Measurements from ENCODE around the gene RPUSD3. TPM values are rescaled to one million over a fixed set of nuclear protein-coding genes. Genes with fewer than 3 reads are reported as not detected.

Gene RPUSD3
- total and polyA plus RNA-seq, 2 experiments from 2014 or later: 32.6 to 38.3 TPM

DNA sequence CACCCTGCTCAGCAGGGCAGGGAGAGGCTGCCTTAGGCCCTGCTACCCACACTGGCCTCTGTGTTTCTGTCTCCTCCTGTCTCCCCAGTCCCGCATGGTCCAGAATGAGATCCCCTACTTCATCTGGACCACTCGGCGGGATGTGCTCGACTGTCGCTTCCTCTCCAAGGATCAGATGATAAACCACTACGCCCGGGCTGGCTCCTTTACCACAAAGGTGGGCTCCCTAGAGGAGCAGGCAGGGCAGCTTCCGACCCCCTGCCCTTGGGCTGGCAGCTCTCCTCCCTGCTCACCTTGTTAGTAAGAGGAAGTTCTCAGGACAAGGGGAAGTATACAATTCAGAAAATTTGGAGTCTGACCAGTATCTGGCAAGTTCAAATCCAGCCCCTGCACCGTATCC lies 27.8 kb downstream of the RPUSD3 start:
- H3K27me3 ChIP-seq (replicated peaks; ENCODE audit: insufficient read depth): no peaks in the 10 kb centered on the region
- no peaks in the 10 kb centered on the region for H4K20me1 ChIP-seq (ENCODE audit: insufficient read depth)
- H3K4me2 ChIP-seq (ENCODE audit: unreplicated experiment): no peak overlapping the region
- H3K9me3 ChIP-seq (ENCODE audit: low read depth): no peaks in the 10 kb centered on the region
- no peak overlapping the region for H3K9ac ChIP-seq
- no peak for DNase-seq
- peaks cover 3% of the 10 kb centered on the region; the same call in 1 of the 2 replicates for H3K36me3 ChIP-seq (ENCODE audit: low read depth)
- H3K79me2 ChIP-seq (ENCODE audit: insufficient read depth): no peaks in the 10 kb centered on the region
- 92 to 93% methylated on average over 9 of the region's 9 CpGs for WGBS, 2 experiments (ENCODE audit: low coverage in 1 of 2, low lambda C conversion rate in 2 of 2, missing lambda C conversion rate in 2 of 2)
- H2AFZ ChIP-seq: no peak overlapping the region
- no peaks in the 10 kb centered on the region for H3F3A ChIP-seq (ENCODE audit: insufficient read depth)
- in situ Hi-C loops (cut with MboI): no loop called here
- no peaks in the 10 kb centered on the region for H3K9me2 ChIP-seq (ENCODE audit: insufficient read depth)
- no peak overlapping the region for H3K27ac ChIP-seq
- no peaks in the 10 kb centered on the region for H3K4me1 ChIP-seq (ENCODE audit: insufficient read depth)
- H3K4me3 ChIP-seq: no peak overlapping the region
- TF ChIP-seq EZH2phosphoT487 (IDR thresholded peaks at IDR 0.05; ENCODE audit: insufficient read depth, low read depth): no peak
- TF ChIP-seq EZH2 (IDR thresholded peaks at IDR 0.05; ENCODE audit: insufficient read depth, poor library complexity, severe bottlenecking): no peak

DNA sequence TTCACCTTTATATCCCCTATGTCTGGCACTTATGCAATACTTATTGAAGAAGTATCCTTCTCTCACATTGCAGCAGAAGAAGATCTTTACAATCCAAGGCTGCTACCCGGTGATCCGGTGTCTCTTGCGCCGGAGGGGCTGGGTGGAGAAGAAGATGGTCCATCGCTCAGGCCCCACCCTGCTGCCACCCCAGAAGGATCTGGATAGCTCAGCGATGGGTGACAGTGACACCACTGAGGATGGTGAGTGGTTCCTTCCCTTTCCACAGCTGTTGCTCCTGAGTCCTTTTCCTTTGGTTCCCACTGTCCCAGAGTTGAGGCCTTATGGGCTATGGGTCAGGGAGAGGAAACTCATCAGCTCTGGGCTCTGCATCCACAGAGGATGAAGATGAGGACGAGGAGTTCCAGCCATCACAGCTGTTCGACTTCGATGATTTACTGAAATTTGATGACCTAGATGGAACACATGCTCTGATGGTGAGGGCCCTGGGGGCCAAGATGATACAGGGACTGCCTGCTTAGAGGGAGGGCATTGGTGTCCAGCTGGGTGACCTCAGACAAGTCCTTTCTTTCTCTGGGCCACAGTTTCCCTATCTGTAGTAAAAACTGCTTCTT lies 30.8 kb downstream of the RPUSD3 start:
- no peak for DNase-seq
- no peak overlapping the region for H3K27ac ChIP-seq
- peaks cover 9% of the 10 kb centered on the region for H3K4me1 ChIP-seq (ENCODE audit: insufficient read depth)
- TF ChIP-seq EZH2 (IDR thresholded peaks at IDR 0.05; ENCODE audit: insufficient read depth, poor library complexity, severe bottlenecking) (no peak), EZH2phosphoT487 (IDR thresholded peaks at IDR 0.05; ENCODE audit: insufficient read depth, low read depth) (no peak)
- H4K20me1 ChIP-seq (ENCODE audit: insufficient read depth): no peaks in the 10 kb centered on the region
- H3K9me2 ChIP-seq (ENCODE audit: insufficient read depth): no peaks in the 10 kb centered on the region
- H3K79me2 ChIP-seq (ENCODE audit: insufficient read depth): no peaks in the 10 kb centered on the region
- H3K27me3 ChIP-seq (replicated peaks; ENCODE audit: insufficient read depth): no peaks in the 10 kb centered on the region
- H3K9me3 ChIP-seq (ENCODE audit: low read depth): no peaks in the 10 kb centered on the region
- peaks cover 16% of the 10 kb centered on the region for H3F3A ChIP-seq (ENCODE audit: insufficient read depth)
- in situ Hi-C loops (cut with MboI): no loop called here
- H3K4me2 ChIP-seq (ENCODE audit: unreplicated experiment): no peak overlapping the region
- H3K36me3 ChIP-seq (ENCODE audit: low read depth): no peaks in the 10 kb centered on the region
- H2AFZ ChIP-seq: no peak overlapping the region
- 85 to 93% methylated on average over 9 of the region's 9 CpGs for WGBS, 2 experiments (ENCODE audit: low coverage in 1 of 2, low lambda C conversion rate in 2 of 2, missing lambda C conversion rate in 2 of 2)
- no peak overlapping the region for H3K4me3 ChIP-seq
- H3K9ac ChIP-seq: no peak overlapping the region

- H3K79me2 ChIP-seq (ENCODE audit: insufficient read depth): no peaks in the 10 kb centered on the region
- 13 to 17% methylated on average over 10 of the region's 10 CpGs for WGBS, 2 experiments (ENCODE audit: low coverage in 1 of 2, low lambda C conversion rate in 2 of 2, missing lambda C conversion rate in 2 of 2)
- peak overlapping the region; percentile 47 for H2AFZ ChIP-seq
- no peaks in the 10 kb centered on the region for H3K27me3 ChIP-seq (replicated peaks; ENCODE audit: insufficient read depth)
- no peak for DNase-seq
- peaks cover 2% of the 10 kb centered on the region; the same call in 1 of the 2 replicates for H3K36me3 ChIP-seq (ENCODE audit: low read depth)
- in situ Hi-C loops (cut with MboI): no loop called here
- no peaks in the 10 kb centered on the region for H3K9me3 ChIP-seq (ENCODE audit: low read depth)
- TF ChIP-seq EZH2phosphoT487 (IDR thresholded peaks at IDR 0.05; ENCODE audit: insufficient read depth, low read depth) (no peak), EZH2 (IDR thresholded peaks at IDR 0.05; ENCODE audit: insufficient read depth, poor library complexity, severe bottlenecking) (no peak)
- peak overlapping the region; percentile 86 for H3K27ac ChIP-seq
- H3K4me1 ChIP-seq (ENCODE audit: insufficient read depth): peaks cover 12% of the 10 kb centered on the region
- no peaks in the 10 kb centered on the region for H3K9me2 ChIP-seq (ENCODE audit: insufficient read depth)
- peak overlapping the region; percentile 92 for H3K9ac ChIP-seq
- H3K4me2 ChIP-seq (ENCODE audit: unreplicated experiment): peak overlapping the region; percentile 84
- H3F3A ChIP-seq (ENCODE audit: insufficient read depth): peaks cover 32% of the 10 kb centered on the region
- peak overlapping the region; percentile 71 for H3K4me3 ChIP-seq
- no peaks in the 10 kb centered on the region for H4K20me1 ChIP-seq (ENCODE audit: insufficient read depth)
Measured at GRCh38 chr3:9810846-9811245, 33.0 kb downstream of the RPUSD3 start.

DNA sequence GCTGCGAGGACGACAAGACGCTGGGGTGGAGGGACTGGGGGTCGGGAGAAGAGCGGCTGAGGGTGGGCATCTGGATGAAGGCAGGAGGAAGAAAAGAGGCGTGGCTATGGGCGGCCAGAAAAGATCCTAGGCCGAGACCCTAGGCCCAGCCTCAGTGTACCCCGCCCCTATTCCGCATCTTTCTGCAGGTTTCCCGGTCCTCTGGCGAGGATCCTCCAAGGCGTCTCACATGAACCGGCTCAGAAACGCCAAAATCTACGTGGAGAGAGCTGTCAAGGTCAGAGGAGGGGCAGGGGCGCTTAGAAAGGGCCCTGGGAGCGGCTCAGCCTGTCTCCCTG lies 33.4 kb downstream of the RPUSD3 start:
- Histone ChIP-seq H3K4me3 (peak overlapping the region; percentile 71), H3K4me1 (ENCODE audit: insufficient read depth) (peaks cover 12% of the 10 kb centered on the region), H3F3A (ENCODE audit: insufficient read depth) (peaks cover 36% of the 10 kb centered on the region), H2AFZ (peak overlapping the region; percentile 47), H3K9me2 (ENCODE audit: insufficient read depth) (no peaks in the 10 kb centered on the region), H3K27ac (peak overlapping the region; percentile 86), H3K9ac (peak overlapping the region; percentile 92), H3K4me2 (ENCODE audit: unreplicated experiment) (peak overlapping the region; percentile 84), H4K20me1 (ENCODE audit: insufficient read depth) (no peaks in the 10 kb centered on the region), H3K27me3 (replicated peaks; ENCODE audit: insufficient read depth) (no peaks in the 10 kb centered on the region), H3K79me2 (ENCODE audit: insufficient read depth) (no peaks in the 10 kb centered on the region), H3K9me3 (ENCODE audit: low read depth) (no peaks in the 10 kb centered on the region), H3K36me3 (ENCODE audit: low read depth) (peaks cover 6% of the 10 kb centered on the region)
- in situ Hi-C loops (cut with MboI): no loop called here
- peak; percentile 53 for DNase-seq
- TF ChIP-seq EZH2 (IDR thresholded peaks at IDR 0.05; ENCODE audit: insufficient read depth, poor library complexity, severe bottlenecking) (no peak), EZH2phosphoT487 (IDR thresholded peaks at IDR 0.05; ENCODE audit: insufficient read depth, low read depth) (no peak)
- 2% methylated on average over 18 of the region's 18 CpGs for WGBS, 2 experiments (ENCODE audit: low coverage in 1 of 2, low lambda C conversion rate in 2 of 2, missing lambda C conversion rate in 2 of 2)

Data from GM23248 (cell line).